ENCODE results near the gene TSPAN16. TPM values are rescaled to one million over a fixed set of nuclear protein-coding genes. Genes with fewer than 3 reads are reported as not detected.

TSPAN16 gene
- total RNA-seq, 1 experiment from 2014 or later: not detected

- WGBS (ENCODE audit: extremely low coverage, insufficient read length, low lambda C conversion rate): no CpG with 5 or more reads among the region's 4 CpGs
- no peaks in the 10 kb centered on the region for H3K9me3 ChIP-seq (ENCODE audit: control insufficient read depth, low read depth, low read length)
- no peaks in the 10 kb centered on the region for H3K4me1 ChIP-seq (ENCODE audit: insufficient read depth, low read length)
- Mint-ChIP-seq H3K27ac (no peak overlapping the region), H3K4me1 (no peaks in the 10 kb centered on the region), H3K27me3 (ENCODE audit: low read depth) (no peaks in the 10 kb centered on the region), H3K4me3 (no peak overlapping the region), H3K9me3 (no peaks in the 10 kb centered on the region; a peak in 1 of 5 replicates), H3K36me3 (ENCODE audit: insufficient read depth in 1 of 3, low read depth in 3 of 3) (peaks cover 16 to 51% (median 47%) of the 10 kb centered on the region in 3 experiments)
- H2BK15ac ChIP-seq (ENCODE audit: low read depth, low read length): no peak overlapping the region
- no peaks in the 10 kb centered on the region for H3K79me1 ChIP-seq (ENCODE audit: insufficient read depth, low read depth, low read length, poor library complexity, severe bottlenecking)
- H2AFZ ChIP-seq (ENCODE audit: low read length): no peak overlapping the region
- H3K9ac ChIP-seq (ENCODE audit: extremely low read depth, insufficient read length, low read length): no peak overlapping the region
- H4K91ac ChIP-seq (ENCODE audit: insufficient read length, low read depth, low read length): no peak overlapping the region
- H3K23ac ChIP-seq (ENCODE audit: insufficient read length, low read depth, low read length): no peak overlapping the region
- no peaks in the 10 kb centered on the region for H3K23me2 ChIP-seq (ENCODE audit: insufficient read length, low read depth, low read length, poor library complexity, severe bottlenecking)
- no peak overlapping the region for H4K5ac ChIP-seq (ENCODE audit: insufficient read length, low read depth, low read length)
- no peak overlapping the region for H3K18ac ChIP-seq (ENCODE audit: insufficient read length, low read depth, low read length)
- no peak for DNase-seq
- H2BK12ac ChIP-seq (ENCODE audit: insufficient read length, low read depth, low read length): no peak overlapping the region
- H3K56ac ChIP-seq (ENCODE audit: insufficient read length, low read depth, low read length): no peak overlapping the region
- H3K27ac ChIP-seq (ENCODE audit: insufficient read length, low read depth, low read length): no peak overlapping the region
- no peak overlapping the region for H4K8ac ChIP-seq (replicated peaks; ENCODE audit: insufficient read length, low read depth, low read length)
- H3K4me2 ChIP-seq (ENCODE audit: insufficient read depth, insufficient read length, low read length): no peak overlapping the region
- no peak overlapping the region for H2AK5ac ChIP-seq (ENCODE audit: insufficient read length, low read length)
- H2BK120ac ChIP-seq (ENCODE audit: low read depth, low read length, poor library complexity, severe bottlenecking): no peak overlapping the region
- H3K79me2 ChIP-seq (ENCODE audit: insufficient read depth, low read length): no peaks in the 10 kb centered on the region
- no peak for TF ChIP-seq CTCF (conservative IDR thresholded peaks at IDR 0.05)
- no peak overlapping the region for H2BK20ac ChIP-seq (ENCODE audit: low read depth, low read length, poor library complexity, severe bottlenecking)
- no peak overlapping the region for H3K14ac ChIP-seq (ENCODE audit: insufficient read depth, low read length)
- no peaks in the 10 kb centered on the region for H4K20me1 ChIP-seq (ENCODE audit: control insufficient read depth, insufficient read depth, insufficient read length)
- no peak overlapping the region for H3T11ph ChIP-seq (ENCODE audit: low read length)
- no peak overlapping the region for H3K4ac ChIP-seq (ENCODE audit: low read depth, low read length)
- H2BK5ac ChIP-seq (ENCODE audit: insufficient read length, low read length): no peak overlapping the region
- H3K27me3 ChIP-seq (ENCODE audit: insufficient read depth, low read length): no peaks in the 10 kb centered on the region
These were observed 35.5 kb downstream of the TSPAN16 start for GRCh38 chr19:11331502-11331901.

Data from H9 (cell line).